Measurements from ENCODE around the gene HNMT. TPM values are rescaled to one million over a fixed set of nuclear protein-coding genes. Genes with fewer than 3 reads are reported as not detected.

HNMT gene
- total RNA-seq, 4 donors from 2014 or later: 11.2 to 25.5 (median 21.6) TPM

DNA sequence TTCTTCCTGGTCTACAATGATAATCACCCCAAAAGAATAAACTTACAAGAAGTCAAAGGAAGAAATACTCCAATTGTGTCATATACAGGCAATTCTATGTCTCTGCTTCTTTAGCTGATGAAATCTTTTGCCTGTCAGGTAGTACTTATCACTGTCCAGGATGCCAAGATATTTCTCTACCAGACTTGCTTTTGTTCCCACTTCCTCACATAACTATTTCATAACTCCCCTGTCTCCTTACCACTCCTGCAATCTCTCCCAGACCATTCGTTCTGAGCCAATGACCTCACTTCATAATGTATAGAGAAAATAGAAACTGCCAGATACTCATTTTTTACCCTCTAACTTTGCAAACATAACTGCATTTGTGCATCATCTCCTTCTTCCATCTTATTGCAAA lies 39.1 kb downstream of the HNMT start:
- DNase-seq (ENCODE audit: extremely low spot score): no peak
- TF ChIP-seq POLR2AphosphoS5 (IDR thresholded peaks at IDR 0.05): no peak
- TF ChIP-seq EP300 (IDR thresholded peaks at IDR 0.05): no peak
- no peak for TF ChIP-seq CTCF (IDR thresholded peaks at IDR 0.05)
- no peak for TF ChIP-seq POLR2A (IDR thresholded peaks at IDR 0.05; ENCODE audit: low read depth)
- Histone ChIP-seq H3K9me3 (no peaks in the 10 kb centered on the region), H3K27me3 (no peaks in the 10 kb centered on the region), H3K4me1 (no peaks in the 10 kb centered on the region), H3K36me3 (peaks cover 0 to 31% (median 0%) of the 10 kb centered on the region in 4 donors), H3K27ac (replicated peaks in 1 of 4) (no peak overlapping the region), H3K4me3 (no peak overlapping the region)
- intact Hi-C loops (cut with DNase I): no loop called here
- WGBS: 55% methylated on average over 1 of the region's 1 CpG

DNA sequence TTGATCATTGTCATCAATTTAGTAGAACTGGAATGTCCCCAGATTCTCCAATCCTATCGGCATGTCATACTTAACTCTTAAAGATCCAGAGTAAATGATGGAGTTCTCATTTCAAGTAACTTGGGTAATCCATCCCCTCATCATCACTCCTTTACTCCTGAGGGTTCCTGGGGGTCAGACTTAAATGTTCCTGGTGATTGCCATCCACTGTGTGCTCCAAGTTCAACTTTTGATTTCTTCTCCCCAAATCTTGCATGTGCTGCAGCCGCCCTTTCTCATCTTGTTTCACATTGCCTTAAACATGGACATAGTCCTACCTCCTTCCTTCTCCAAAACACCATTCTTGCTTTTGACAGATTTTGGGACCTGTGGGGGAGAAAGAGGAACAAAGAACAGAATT lies 43.2 kb downstream of the HNMT start:
- DNase-seq (ENCODE audit: extremely low spot score): no peak
- H3K36me3 ChIP-seq: peaks cover 0 to 27% (median under 1%) of the 10 kb centered on the region in 4 donors
- no peak for TF ChIP-seq CTCF (IDR thresholded peaks at IDR 0.05)
- TF ChIP-seq POLR2AphosphoS5 (IDR thresholded peaks at IDR 0.05): no peak

DNA sequence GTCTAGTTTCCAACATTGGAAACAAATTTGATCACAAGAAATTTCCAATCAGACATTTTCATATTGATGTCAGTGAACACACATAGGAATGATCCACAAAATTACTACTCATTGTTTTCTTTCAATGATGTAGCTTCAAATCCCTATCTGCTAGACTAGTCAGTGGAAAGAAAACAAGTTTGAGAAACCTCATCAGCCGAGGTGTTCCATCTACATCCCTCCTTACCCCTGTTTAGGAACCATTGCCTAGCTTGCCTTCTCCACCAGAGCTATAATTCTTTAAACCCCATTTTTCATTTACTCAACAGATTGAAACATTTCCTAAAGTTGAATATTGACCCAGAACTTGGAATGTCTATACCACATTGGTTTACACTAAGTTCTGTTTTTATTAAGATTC lies 45.3 kb downstream of the HNMT start:
- Histone ChIP-seq H3K36me3 (peaks cover 0 to 25% (median 1%) of the 10 kb centered on the region in 4 donors), H3K27ac (replicated peaks in 1 of 4) (no peak overlapping the region), H3K27me3 (no peaks in the 10 kb centered on the region), H3K9me3 (no peaks in the 10 kb centered on the region), H3K4me3 (no peak overlapping the region), H3K4me1 (no peaks in the 10 kb centered on the region)
- WGBS: 91% methylated on average over 1 of the region's 1 CpG
- no peak for DNase-seq (ENCODE audit: extremely low spot score)
- TF ChIP-seq CTCF (IDR thresholded peaks at IDR 0.05): no peak
- no peak for TF ChIP-seq POLR2A (IDR thresholded peaks at IDR 0.05; ENCODE audit: low read depth)
- TF ChIP-seq POLR2AphosphoS5 (IDR thresholded peaks at IDR 0.05): no peak
- no peak for TF ChIP-seq EP300 (IDR thresholded peaks at IDR 0.05)
- intact Hi-C loops (cut with DNase I): no loop called here

More for the DNA sequence above, 43.2 kb downstream of the HNMT start:
- 96% methylated on average over 2 of the region's 2 CpGs for WGBS
- H3K27me3 ChIP-seq: no peaks in the 10 kb centered on the region
- H3K27ac ChIP-seq (replicated peaks in 1 of 4): no peak overlapping the region
- H3K9me3 ChIP-seq: no peaks in the 10 kb centered on the region
- H3K4me3 ChIP-seq: no peak overlapping the region
- no peaks in the 10 kb centered on the region for H3K4me1 ChIP-seq
- intact Hi-C loops (cut with DNase I): no loop called here

DNA sequence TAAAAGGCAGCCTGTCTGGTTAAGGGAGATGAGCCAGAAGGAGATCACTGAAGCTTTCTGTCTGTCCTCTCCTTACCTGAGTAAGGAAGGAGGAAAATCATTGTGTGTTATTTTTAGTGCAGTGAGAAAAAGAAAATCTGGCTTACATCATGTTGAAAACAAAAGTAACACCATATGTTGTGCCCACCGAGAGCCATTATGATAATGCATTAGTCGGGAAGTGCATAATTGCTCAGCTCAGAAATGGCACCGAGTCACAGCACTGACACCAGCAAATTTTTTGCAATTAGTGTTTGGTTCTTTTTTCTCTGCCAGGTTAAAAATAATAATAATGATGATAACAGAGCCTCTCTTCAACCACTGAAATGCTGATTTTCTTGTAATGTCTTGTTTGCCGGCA lies 46.6 kb downstream of the HNMT start:
- no peaks in the 10 kb centered on the region for H3K9me3 ChIP-seq
- no peaks in the 10 kb centered on the region for H3K27me3 ChIP-seq
- intact Hi-C loops (cut with DNase I): no loop called here
- H3K27ac ChIP-seq (replicated peaks in 1 of 4): no peak overlapping the region
- peaks cover 0 to 14% (median 1%) of the 10 kb centered on the region in 4 donors for H3K36me3 ChIP-seq
- H3K4me1 ChIP-seq: no peaks in the 10 kb centered on the region
- DNase-seq (ENCODE audit: extremely low spot score): no peak
- WGBS: 87% methylated on average over 4 of the region's 4 CpGs
- TF ChIP-seq POLR2A (IDR thresholded peaks at IDR 0.05; ENCODE audit: low read depth) (no peak), EP300 (IDR thresholded peaks at IDR 0.05) (no peak), POLR2AphosphoS5 (IDR thresholded peaks at IDR 0.05) (no peak), CTCF (IDR thresholded peaks at IDR 0.05) (no peak)
- H3K4me3 ChIP-seq: no peak overlapping the region

- no peak for DNase-seq (ENCODE audit: extremely low spot score)
- 92% methylated on average over 3 of the region's 3 CpGs for WGBS
- Histone ChIP-seq H3K4me3 (no peak overlapping the region), H3K27me3 (no peaks in the 10 kb centered on the region), H3K4me1 (no peaks in the 10 kb centered on the region), H3K27ac (replicated peaks in 1 of 4) (no peak overlapping the region), H3K36me3 (peaks cover 0 to 13% (median 1%) of the 10 kb centered on the region in 4 donors), H3K9me3 (no peaks in the 10 kb centered on the region)
- intact Hi-C loops (cut with DNase I): no loop called here
- no peak for TF ChIP-seq POLR2A (IDR thresholded peaks at IDR 0.05; ENCODE audit: low read depth)
- no peak for TF ChIP-seq CTCF (IDR thresholded peaks at IDR 0.05)
- TF ChIP-seq POLR2AphosphoS5 (IDR thresholded peaks at IDR 0.05): no peak
- no peak for TF ChIP-seq EP300 (IDR thresholded peaks at IDR 0.05)
These were observed 47.8 kb downstream of the HNMT start for GRCh38 chr2:138012082-138012481.
